Measurements from ENCODE around the gene BCAS3.

The BCAS3 gene

DNA sequence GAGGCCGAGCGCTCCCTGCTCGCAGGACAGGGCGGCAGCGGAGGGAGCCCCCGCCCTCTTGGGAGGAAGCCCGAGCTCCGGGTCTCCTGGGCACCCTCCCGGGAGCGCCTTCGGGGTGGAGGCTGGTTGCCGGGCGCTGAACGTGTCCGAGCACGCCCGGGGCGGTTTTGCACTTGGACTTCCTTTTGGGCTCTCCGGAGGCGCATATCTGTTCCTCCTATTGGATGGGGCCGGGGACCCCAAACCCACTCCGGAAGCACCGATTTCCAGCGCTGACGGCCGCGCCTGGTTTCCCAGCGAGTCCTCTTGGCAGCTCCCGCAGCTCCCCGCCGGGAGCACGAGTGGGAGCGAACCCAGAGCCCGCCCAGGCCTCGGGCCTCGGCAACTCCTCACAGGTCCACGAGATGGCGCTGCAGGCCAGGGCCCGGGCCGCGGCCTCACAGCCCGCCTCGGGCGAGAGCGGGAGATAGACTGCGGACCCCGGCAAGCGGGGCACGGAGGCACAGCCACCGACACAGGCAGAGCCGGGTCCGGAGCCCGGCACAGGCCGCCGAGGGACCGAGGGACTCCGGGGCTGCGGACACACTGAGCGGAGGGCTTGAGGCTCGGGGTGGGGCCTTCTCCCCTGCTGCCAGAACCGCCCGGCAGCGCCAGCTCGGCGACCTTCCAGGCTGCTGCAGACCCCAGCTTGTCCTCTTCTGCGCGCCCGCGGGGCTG, 734.6 kb downstream of the BCAS3 start:
- TF ChIP-seq GATA2 (IDR thresholded peaks at IDR 0.05; ENCODE audit: low read depth, low read length) (peak; percentile 50; the same call in 1 of the 2 replicates), GATA3 (IDR thresholded peaks at IDR 0.05; ENCODE audit: low read depth, low read length) (no peak)

DNA sequence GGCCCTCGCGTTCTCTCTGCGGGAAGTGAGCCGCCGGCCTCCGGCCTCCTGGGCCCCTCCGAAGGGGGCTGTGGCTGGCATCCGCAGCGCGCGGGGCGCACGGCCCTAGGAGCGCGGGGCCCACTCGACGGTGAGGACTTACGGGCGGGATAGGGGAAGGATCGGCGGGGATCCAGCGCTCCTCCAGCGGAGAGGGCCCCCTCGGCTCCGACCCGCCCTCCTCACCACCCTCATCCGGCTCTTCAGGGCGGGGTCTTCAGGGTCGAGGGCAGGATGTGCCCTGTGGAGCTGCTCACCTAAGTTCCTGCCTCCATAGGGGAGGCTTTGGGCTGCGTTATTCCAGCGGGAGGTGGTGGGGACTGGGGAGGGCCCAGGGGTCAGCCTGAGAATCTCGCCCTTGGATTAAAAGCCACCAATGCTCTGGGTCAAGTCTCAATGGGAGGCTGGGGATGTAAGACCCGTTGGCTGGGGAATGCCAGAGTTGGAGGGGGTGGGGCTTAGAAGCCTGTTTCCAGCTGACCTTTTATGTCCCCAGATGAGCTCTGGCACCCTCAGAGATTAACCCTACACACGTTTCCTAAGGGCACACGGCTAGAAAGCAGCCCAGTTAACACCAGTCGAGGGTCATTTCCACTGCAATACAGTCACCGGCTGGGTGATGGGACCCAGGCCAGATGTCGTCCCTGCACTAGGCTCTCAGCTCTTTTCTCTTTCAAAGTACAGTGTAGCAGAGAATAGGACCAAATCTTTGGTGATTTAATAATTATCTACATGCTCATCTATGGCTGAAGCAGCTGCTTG, 735.4 kb downstream of the BCAS3 start:
- TF ChIP-seq GATA2 (IDR thresholded peaks at IDR 0.05; ENCODE audit: low read depth, low read length) (peak; percentile 73), GATA3 (IDR thresholded peaks at IDR 0.05; ENCODE audit: low read depth, low read length) (no peak)

GRCh38 chr17:61413661-61414126, 736.0 kb downstream of the BCAS3 start:
- no peak for TF ChIP-seq GATA3 (IDR thresholded peaks at IDR 0.05; ENCODE audit: low read depth, low read length)
- TF ChIP-seq GATA2 (IDR thresholded peaks at IDR 0.05; ENCODE audit: low read depth, low read length), result no peak

- no peak for TF ChIP-seq GATA3 (IDR thresholded peaks at IDR 0.05; ENCODE audit: low read depth, low read length)
- TF ChIP-seq GATA2 (IDR thresholded peaks at IDR 0.05; ENCODE audit: low read depth, low read length), result no peak
Measured at GRCh38 chr17:61414141-61414935, 736.7 kb downstream of the BCAS3 start.

GRCh38 chr17:61414936-61415251, 737.2 kb downstream of the BCAS3 start:
- TF ChIP-seq GATA3 (IDR thresholded peaks at IDR 0.05; ENCODE audit: low read depth, low read length), result no peak
- no peak for TF ChIP-seq GATA2 (IDR thresholded peaks at IDR 0.05; ENCODE audit: low read depth, low read length)

- no peak for TF ChIP-seq GATA2 (IDR thresholded peaks at IDR 0.05; ENCODE audit: low read depth, low read length)
- no peak for TF ChIP-seq GATA3 (IDR thresholded peaks at IDR 0.05; ENCODE audit: low read depth, low read length)
Measured at GRCh38 chr17:61415374-61416210, 737.9 kb downstream of the BCAS3 start.

GRCh38 chr17:61416211-61416539, 738.5 kb downstream of the BCAS3 start:
- TF ChIP-seq GATA3 (IDR thresholded peaks at IDR 0.05; ENCODE audit: low read depth, low read length) (no peak), GATA2 (IDR thresholded peaks at IDR 0.05; ENCODE audit: low read depth, low read length) (no peak)

GRCh38 chr17:61416540-61417363, 739.1 kb downstream of the BCAS3 start:
- TF ChIP-seq GATA3 (IDR thresholded peaks at IDR 0.05; ENCODE audit: low read depth, low read length), result no peak
- TF ChIP-seq GATA2 (IDR thresholded peaks at IDR 0.05; ENCODE audit: low read depth, low read length), result peak; percentile 13; the same call in 1 of the 2 replicates

- TF ChIP-seq GATA3 (IDR thresholded peaks at IDR 0.05; ENCODE audit: low read depth, low read length) (no peak), GATA2 (IDR thresholded peaks at IDR 0.05; ENCODE audit: low read depth, low read length) (no peak)
Measured at GRCh38 chr17:61418449-61418848, 740.8 kb downstream of the BCAS3 start.

- TF ChIP-seq GATA2 (IDR thresholded peaks at IDR 0.05; ENCODE audit: low read depth, low read length), result no peak
- no peak for TF ChIP-seq GATA3 (IDR thresholded peaks at IDR 0.05; ENCODE audit: low read depth, low read length)
Measured at GRCh38 chr17:61419496-61420046, 741.9 kb downstream of the BCAS3 start.

GRCh38 chr17:61420052-61420451, 742.4 kb downstream of the BCAS3 start:
- TF ChIP-seq GATA3 (IDR thresholded peaks at IDR 0.05; ENCODE audit: low read depth, low read length) (no peak), GATA2 (IDR thresholded peaks at IDR 0.05; ENCODE audit: low read depth, low read length) (no peak)

GRCh38 chr17:61420745-61421398, 743.2 kb downstream of the BCAS3 start:
- TF ChIP-seq GATA2 (IDR thresholded peaks at IDR 0.05; ENCODE audit: low read depth, low read length), result no peak
- TF ChIP-seq GATA3 (IDR thresholded peaks at IDR 0.05; ENCODE audit: low read depth, low read length), result no peak

All from SH-SY5Y (cell line).